Ectodermal cell (in vitro differentiated cells): ENCODE results near the gene ARF1. TPM values are rescaled to one million over a fixed set of nuclear protein-coding genes. Genes with fewer than 3 reads are reported as not detected.
A peak's percentile ranks its signal among the peaks of the same experiment; 100 is the strongest.

Experiments
- H3K27ac ChIP-seq: 2 replicates; pipeline ENCODE4 v1.7.0; 2013; ENCODE audit warnings: mild to moderate bottlenecking, low read depth, low read length; ENCODE audit not compliant: insufficient read depth, poor library complexity, severe bottlenecking
- H3K27me3 ChIP-seq: 2 replicates; pipeline ENCODE4 v1.7.0; 2013; ENCODE audit warnings: mild to moderate bottlenecking, low read length; ENCODE audit not compliant: insufficient read depth, control insufficient read depth, poor library complexity, severe bottlenecking
- H3K36me3 ChIP-seq: one replicate; pipeline ENCODE4 v1.7.0; 2013; ENCODE audit warnings: low read length; ENCODE audit not compliant: control insufficient read depth, insufficient read depth
- H3K4me1 ChIP-seq: one replicate; pipeline ENCODE4 v1.7.0; 2013; ENCODE audit warnings: low read length; ENCODE audit not compliant: control insufficient read depth, insufficient read depth
- H3K4me3 ChIP-seq: 2 replicates; pipeline ENCODE4 v1.7.0; 2013; ENCODE audit warnings: low read depth, low read length, control low read depth; ENCODE audit not compliant: insufficient read depth
- H3K9me3 ChIP-seq: 2 replicates; pipeline ENCODE4 v1.7.0; 2013; ENCODE audit warnings: mild to moderate bottlenecking, low read length, moderate library complexity; ENCODE audit not compliant: control insufficient read depth
- WGBS, 2 experiments: methylation state at CpG; one replicate each; pipeline ENCODE4 v1.1.7; 2013; ENCODE audit warnings: missing lambda C conversion rate in 2 of 2; 5-methylcytosine and 5-hydroxymethylcytosine counted together
- polyA plus RNA-seq, 4 experiments: library from polyadenylated mRNA; stranded (reverse); fragments of 50-300 nt; gene quantifications; one replicate each; pipeline ENCODE4 v1.2.3, GENCODE V29; 2013

Gene ARF1
- polyA plus RNA-seq (2013, experiment 1 of 4) = 309 TPM
- polyA plus RNA-seq (2013, experiment 2 of 4) = 278 TPM
- 253 TPM for polyA plus RNA-seq (2013, experiment 3 of 4)
- 274 TPM for polyA plus RNA-seq (2013, experiment 4 of 4)

- 1% methylated on average over 87 of the region's 87 CpGs for WGBS, 2 experiments
- Histone ChIP-seq H3K4me1 (peaks cover 40% of the 10 kb centered on the region), H3K9me3 (no peaks in the 10 kb centered on the region), H3K4me3 (peak within 1 kb of the TSS; percentile 95), H3K27ac (peak within 1 kb of the TSS; percentile 76), H3K27me3 (no peaks in the 10 kb centered on the region), H3K36me3 (no peaks in the 10 kb centered on the region)
These were observed at the start of gene ARF1 for GRCh38 chr1:228082214-228082917. Gene ARF1, plus strand, starts transcription at chr1:228082708. Its CDS starts 14,407 bp downstream, at chr1:228097115.

GRCh38 chr1:228033376-228033775 lies 49.1 kb upstream of the ARF1 start:
- WGBS, 2 experiments = 91 to 96% methylated on average over 1 to 2 of the region's 2 CpGs
- Histone ChIP-seq H3K4me1 (peaks cover 31% of the 10 kb centered on the region), H3K4me3 (no peak overlapping the region), H3K27ac (no peak overlapping the region), H3K9me3 (no peaks in the 10 kb centered on the region), H3K27me3 (peaks cover 24% of the 10 kb centered on the region), H3K36me3 (no peaks in the 10 kb centered on the region)

GRCh38 chr1:228034954-228035837 lies 47.3 kb upstream of the ARF1 start:
- Histone ChIP-seq H3K36me3 (no peaks in the 10 kb centered on the region), H3K9me3 (no peaks in the 10 kb centered on the region), H3K27me3 (peaks cover 42% of the 10 kb centered on the region), H3K4me1 (peaks cover 45% of the 10 kb centered on the region), H3K27ac (no peak overlapping the region), H3K4me3 (no peak overlapping the region)
- 87 to 89% methylated on average over 16 of the region's 16 CpGs for WGBS, 2 experiments

GRCh38 chr1:228035844-228036243 lies 46.7 kb upstream of the ARF1 start:
- Histone ChIP-seq H3K4me1 (peaks cover 45% of the 10 kb centered on the region), H3K36me3 (no peaks in the 10 kb centered on the region), H3K4me3 (no peak overlapping the region), H3K27me3 (peaks cover 43% of the 10 kb centered on the region), H3K27ac (no peak overlapping the region), H3K9me3 (no peaks in the 10 kb centered on the region)
- 25 to 41% methylated on average over 4 of the region's 5 CpGs for WGBS, 2 experiments

DNA sequence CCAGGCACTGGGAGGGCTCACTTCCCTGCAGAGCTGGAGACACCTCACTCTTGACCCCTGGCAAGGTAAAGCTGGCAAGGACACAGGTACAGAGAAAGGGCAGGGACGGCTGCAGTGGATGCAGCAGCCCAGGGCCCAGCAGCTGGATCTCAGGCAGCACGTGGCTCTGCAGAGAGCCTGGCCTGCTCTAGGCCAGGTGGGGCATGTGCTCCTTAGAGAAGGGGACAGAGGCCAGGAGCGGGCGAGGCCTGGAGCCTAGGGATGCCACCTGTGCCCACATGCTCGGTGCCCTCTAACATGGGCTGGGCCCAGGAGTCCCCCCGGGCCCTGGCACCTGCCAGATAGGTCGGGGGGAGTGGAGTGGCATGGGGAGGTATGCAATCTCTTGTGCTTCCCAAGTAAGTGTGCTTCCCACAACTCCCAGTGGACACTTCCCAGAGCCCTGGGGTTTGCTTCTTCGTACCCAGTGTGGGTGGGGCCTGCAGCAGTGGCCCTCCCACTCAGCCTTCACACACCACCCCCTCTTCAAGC lies 45.7 kb upstream of the ARF1 start:
- H3K27ac ChIP-seq = peak overlapping the region; percentile 88
- H3K9me3 ChIP-seq = no peaks in the 10 kb centered on the region
- H3K4me3 ChIP-seq = peak overlapping the region; percentile 0
- 66 to 72% methylated on average over 8 of the region's 8 CpGs for WGBS, 2 experiments
- peaks cover 50% of the 10 kb centered on the region for H3K27me3 ChIP-seq
- no peaks in the 10 kb centered on the region for H3K36me3 ChIP-seq
- H3K4me1 ChIP-seq = peaks cover 45% of the 10 kb centered on the region

DNA sequence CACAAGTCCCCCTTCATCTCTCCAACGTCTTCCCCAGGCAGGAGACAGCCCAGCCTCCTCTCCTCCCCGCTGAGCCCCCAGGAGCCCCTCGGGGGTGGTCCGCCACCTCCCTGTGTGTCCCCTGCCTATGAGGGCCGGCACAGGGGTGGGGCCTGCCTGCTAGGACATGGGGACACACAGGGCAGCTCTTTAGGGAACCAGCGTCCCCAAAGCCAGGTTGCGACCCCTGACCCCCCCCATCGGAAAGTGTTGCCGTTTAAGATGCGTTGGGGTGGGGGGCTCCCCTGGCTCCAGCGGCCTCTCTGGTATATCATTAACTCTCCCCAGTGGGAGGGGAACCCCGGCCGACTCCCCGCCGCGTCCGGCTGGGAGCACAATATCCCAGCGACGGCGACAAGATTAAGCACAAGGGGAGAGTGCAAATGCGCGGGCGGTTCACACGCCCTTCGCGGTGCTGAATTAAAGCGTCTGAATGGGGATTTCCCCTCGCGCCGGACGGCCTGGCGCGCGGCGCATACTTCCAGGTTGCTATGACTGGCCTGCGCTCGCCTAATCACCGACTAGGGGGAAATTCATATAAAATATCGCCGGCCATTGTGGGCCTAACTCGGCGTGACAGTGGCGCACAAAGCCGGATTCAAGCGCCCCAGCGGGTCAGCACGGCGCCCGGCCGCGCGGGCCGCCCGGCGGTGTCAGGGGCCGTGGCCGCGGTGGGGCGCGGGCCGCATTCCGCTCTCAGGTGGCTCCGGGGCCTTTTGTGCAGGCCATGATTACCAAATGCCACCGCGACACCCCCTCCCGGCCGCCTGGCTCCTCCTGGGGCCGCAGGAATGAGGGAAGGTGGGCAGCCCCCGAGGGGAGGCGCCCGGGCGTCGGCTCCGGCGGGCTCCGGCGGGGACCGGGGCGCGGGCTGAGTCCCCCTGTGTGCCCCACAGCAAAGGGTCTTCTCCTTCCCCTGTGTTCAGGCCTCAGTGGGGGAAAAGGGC lies 44.8 kb upstream of the ARF1 start:
- H3K4me3 ChIP-seq = peak overlapping the region; percentile 0
- H3K4me1 ChIP-seq = peaks cover 45% of the 10 kb centered on the region
- H3K27ac ChIP-seq = peak overlapping the region; percentile 88
- 3 to 4% methylated on average over 80 of the region's 80 CpGs for WGBS, 2 experiments
- no peaks in the 10 kb centered on the region for H3K9me3 ChIP-seq
- H3K27me3 ChIP-seq = peaks cover 50% of the 10 kb centered on the region
- no peaks in the 10 kb centered on the region for H3K36me3 ChIP-seq

DNA sequence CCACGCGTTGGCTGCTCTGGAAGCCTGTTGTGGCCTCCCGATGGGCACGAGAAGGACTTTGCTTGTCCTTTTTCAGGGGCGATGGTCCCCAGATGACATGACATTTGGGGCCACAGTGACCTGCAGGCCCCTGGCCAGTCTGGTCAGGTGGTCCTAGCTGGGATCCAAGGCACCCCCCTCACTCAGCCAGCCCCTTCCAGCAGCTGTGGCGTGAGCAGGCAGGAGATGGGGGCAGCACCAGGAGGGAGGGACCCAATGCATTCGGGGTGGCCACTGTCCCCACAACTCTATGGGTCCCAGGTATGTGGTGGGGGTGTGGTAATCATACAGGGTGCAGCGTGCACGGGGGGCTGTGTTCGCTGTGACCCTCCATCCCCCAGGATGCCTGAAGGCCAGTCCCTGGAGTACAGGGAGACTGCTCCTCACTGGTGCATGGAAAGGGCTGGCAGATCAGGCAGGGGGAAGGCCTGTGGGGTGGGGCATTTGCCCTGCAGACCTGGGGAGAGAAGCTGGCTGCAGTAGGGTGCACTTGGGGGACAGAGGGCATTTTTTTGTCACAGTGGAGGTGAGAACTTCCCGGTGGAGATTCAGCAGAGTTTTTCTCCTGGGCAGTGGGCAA lies 44.0 kb upstream of the ARF1 start:
- Histone ChIP-seq H3K4me1 (peaks cover 45% of the 10 kb centered on the region), H3K9me3 (no peaks in the 10 kb centered on the region), H3K4me3 (peak overlapping the region; percentile 0), H3K27me3 (peaks cover 52% of the 10 kb centered on the region), H3K27ac (peak overlapping the region; percentile 84), H3K36me3 (no peaks in the 10 kb centered on the region)
- 64 to 67% methylated on average over 11 of the region's 11 CpGs for WGBS, 2 experiments

DNA sequence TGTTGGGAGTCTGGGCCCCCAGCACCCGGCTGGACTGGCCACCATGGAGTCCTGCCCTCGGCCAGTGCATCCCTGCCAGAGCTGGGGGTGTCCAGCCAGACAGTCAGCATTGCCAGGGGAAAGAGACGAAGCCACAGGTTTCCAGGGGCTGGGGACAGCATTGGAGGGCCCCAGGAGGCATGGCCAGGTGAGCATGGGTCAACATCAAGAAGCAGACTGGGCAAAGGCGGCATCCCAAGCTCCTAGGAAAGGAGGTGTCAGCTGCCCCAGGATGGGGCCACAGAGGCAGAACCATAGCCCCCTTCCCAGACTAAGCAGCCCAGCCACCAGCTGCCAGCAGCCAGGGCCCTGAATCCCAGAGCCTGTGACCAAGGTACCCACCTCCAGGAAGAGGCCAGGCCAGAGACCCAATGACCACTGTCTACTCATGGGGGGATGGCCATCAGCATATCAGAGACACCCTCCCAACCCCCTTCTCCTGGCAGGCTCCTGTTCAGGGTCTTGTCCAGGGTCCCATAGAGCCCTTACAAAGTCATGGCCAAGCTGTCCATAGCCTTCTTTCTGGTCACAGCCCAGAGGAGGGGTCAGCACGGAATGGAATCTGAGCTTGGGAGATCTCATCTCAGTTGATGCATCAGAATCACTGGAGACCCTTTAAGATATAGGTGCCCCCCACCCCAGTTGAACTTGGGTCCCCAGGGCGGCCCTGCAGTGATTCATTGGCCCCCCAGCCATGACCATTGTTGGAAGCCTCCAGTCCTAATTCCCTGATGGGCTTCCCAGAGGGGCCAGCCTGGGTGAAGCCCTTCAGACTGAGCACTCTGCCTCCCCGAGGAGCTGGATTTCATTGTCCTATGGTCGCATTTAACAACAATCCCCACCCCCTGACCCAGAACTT lies 43.3 kb upstream of the ARF1 start:
- H3K9me3 ChIP-seq = no peaks in the 10 kb centered on the region
- WGBS, 2 experiments = 81 to 87% methylated on average over 8 of the region's 8 CpGs
- peaks cover 46% of the 10 kb centered on the region for H3K4me1 ChIP-seq
- H3K4me3 ChIP-seq = no peak overlapping the region
- H3K27me3 ChIP-seq = peaks cover 54% of the 10 kb centered on the region
- H3K36me3 ChIP-seq = no peaks in the 10 kb centered on the region
- no peak overlapping the region for H3K27ac ChIP-seq
